ENCODE results near the gene PASK.
A peak's percentile ranks its signal among the peaks of the same experiment; 100 is the strongest.

PASK gene

GRCh38 chr2:241179899-241180298 is 30.6 kb upstream of the PASK start:
- DNase-seq (ENCODE audit: low read depth): no peak

GRCh38 chr2:241178961-241179360 is 29.7 kb upstream of the PASK start:
- no peak for DNase-seq (ENCODE audit: low read depth)

- DNase-seq (ENCODE audit: low read depth): no peak
Measured at GRCh38 chr2:241177526-241178334, 28.5 kb upstream of the PASK start.

- no peak for DNase-seq (ENCODE audit: low read depth)
Measured at GRCh38 chr2:241173557-241173956, 24.3 kb upstream of the PASK start.

GRCh38 chr2:241168366-241168765 is 19.1 kb upstream of the PASK start:
- no peak for DNase-seq (ENCODE audit: low read depth)

GRCh38 chr2:241163601-241164118 is 14.4 kb upstream of the PASK start:
- no peak for DNase-seq (ENCODE audit: low read depth)

GRCh38 chr2:241161646-241162281 is 12.5 kb upstream of the PASK start:
- no peak for DNase-seq (ENCODE audit: low read depth)

GRCh38 chr2:241160318-241160717 is 11.0 kb upstream of the PASK start:
- no peak for DNase-seq (ENCODE audit: low read depth)

GRCh38 chr2:241159116-241159515 is 9.8 kb upstream of the PASK start:
- DNase-seq (ENCODE audit: low read depth): no peak

- no peak for DNase-seq (ENCODE audit: low read depth)
Measured at GRCh38 chr2:241158546-241158900, 9.3 kb upstream of the PASK start.

GRCh38 chr2:241157841-241158545 is 8.7 kb upstream of the PASK start:
- DNase-seq (ENCODE audit: low read depth): no peak

GRCh38 chr2:241156971-241157441 is 7.7 kb upstream of the PASK start:
- DNase-seq (ENCODE audit: low read depth): no peak

GRCh38 chr2:241155936-241156335 is 6.7 kb upstream of the PASK start:
- DNase-seq (ENCODE audit: low read depth): no peak

GRCh38 chr2:241154915-241155314 is 5.6 kb upstream of the PASK start:
- no peak for DNase-seq (ENCODE audit: low read depth)

GRCh38 chr2:241153616-241154015 is 4.3 kb upstream of the PASK start:
- DNase-seq (ENCODE audit: low read depth): no peak

GRCh38 chr2:241151934-241152660 is 2.8 kb upstream of the PASK start:
- DNase-seq (ENCODE audit: low read depth): no peak

GRCh38 chr2:241150660-241151530 is 1.6 kb upstream of the PASK start:
- DNase-seq (ENCODE audit: low read depth): no peak

- DNase-seq (ENCODE audit: low read depth): peak; percentile 93
Measured at GRCh38 chr2:241149925-241150659, 820 bp upstream of the PASK start, which contains the start of gene PPP1R7. TSS of gene PPP1R7 (plus strand) at chr2:241150467. CDS start at chr2:241150496, 29 bp downstream.

GRCh38 chr2:241149675-241149924 is 328 bp upstream of the PASK start:
- no peak for DNase-seq (ENCODE audit: low read depth)

- DNase-seq (ENCODE audit: low read depth): no peak
Measured at GRCh38 chr2:241148239-241148638, 1.0 kb downstream of the PASK start.

- no peak for DNase-seq (ENCODE audit: low read depth)
Measured at GRCh38 chr2:241147336-241147735, 1.9 kb downstream of the PASK start.
